Measurements from ENCODE around the gene F10. TPM values are rescaled to one million over a fixed set of nuclear protein-coding genes. Genes with fewer than 3 reads are reported as not detected.
"Not testable (repeated sequence)": the region's sequence is repeated elsewhere in the genome, so short reads cannot be mapped to it uniquely, and the experiment has no call there.

F10 gene
- total RNA-seq, 1 experiment from 2014 or later, result 4.8 TPM

DNA sequence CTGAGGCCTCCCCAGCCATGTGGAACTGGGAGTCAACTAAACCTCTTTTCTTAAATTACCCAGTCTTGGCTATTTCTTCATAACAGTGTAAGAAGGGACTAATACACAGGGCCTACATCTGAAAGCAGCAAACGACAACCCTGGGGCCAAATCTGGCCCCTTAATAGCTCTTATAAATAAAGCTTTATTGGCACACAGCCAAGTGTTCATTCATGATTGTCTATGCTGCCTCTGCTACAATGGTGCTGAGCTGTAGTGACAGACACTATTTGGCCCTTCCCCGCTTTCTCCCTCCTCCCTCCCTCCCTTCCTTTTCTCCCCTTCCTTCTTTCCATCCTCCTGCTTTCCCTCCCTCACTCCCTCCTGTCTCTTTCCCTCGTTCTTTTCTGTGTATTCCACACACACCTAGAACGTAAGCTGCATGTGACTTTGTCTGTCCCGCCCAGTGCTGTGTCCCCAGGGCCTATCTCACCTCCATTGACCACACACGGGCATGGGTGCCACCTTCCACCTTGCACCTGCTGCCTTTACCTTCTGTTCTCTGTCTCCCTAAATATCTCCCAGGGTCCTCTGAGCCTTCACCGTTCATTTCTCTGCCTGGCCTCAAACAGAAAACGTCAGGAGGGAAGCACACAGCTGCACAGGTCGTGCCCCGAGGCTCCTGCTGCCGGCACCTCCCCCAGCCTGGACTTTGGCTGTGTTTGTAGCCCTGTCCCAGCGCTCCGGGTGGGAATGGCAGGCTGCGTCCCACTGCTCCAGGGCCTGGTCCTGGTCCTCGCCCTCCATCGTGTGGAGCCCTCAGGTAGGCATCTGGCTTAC is 35.5 kb downstream of the F10 start, which contains the start of gene PROZ:
PROZ (plus strand) TSS at position 720 of the 819 bp plus-strand sequence; CDS start at position 733, 13 bp downstream.
- H3K4me3 ChIP-seq, result no peak within 1 kb of the TSS
- no peak within 1 kb of the TSS for H3K27ac ChIP-seq
- no peak for DNase-seq (ENCODE audit: low read depth in 1 of 2, low spot score in 2 of 2)
- peaks cover 11% of the 10 kb centered on the region for H3K4me1 ChIP-seq (replicated peaks)
- H3K36me3 ChIP-seq, result no peaks in the 10 kb centered on the region
- no peaks in the 10 kb centered on the region for H3K27me3 ChIP-seq (replicated peaks)
- H3K9me3 ChIP-seq (replicated peaks), result no peaks in the 10 kb centered on the region

GRCh38 chr13:113158946-113159345 is 36.3 kb downstream of the F10 start:
- Histone ChIP-seq H3K36me3 (no peaks in the 10 kb centered on the region), H3K9me3 (replicated peaks) (no peaks in the 10 kb centered on the region)
- no peak for DNase-seq (ENCODE audit: low read depth in 1 of 2, low spot score in 2 of 2)

GRCh38 chr13:113159701-113160100 is 37.1 kb downstream of the F10 start:
- no peak for DNase-seq (ENCODE audit: low read depth in 1 of 2, low spot score in 2 of 2)
- Histone ChIP-seq H3K4me1 (replicated peaks) (peaks cover 1% of the 10 kb centered on the region), H3K4me3 (no peak overlapping the region), H3K27ac (no peak overlapping the region), H3K36me3 (no peaks in the 10 kb centered on the region), H3K9me3 (replicated peaks) (no peaks in the 10 kb centered on the region), H3K27me3 (replicated peaks) (no peaks in the 10 kb centered on the region)

More at GRCh38 chr13:113158946-113159345, 36.3 kb downstream of the F10 start:
- H3K27ac ChIP-seq, result no peak overlapping the region
- peaks cover 5% of the 10 kb centered on the region for H3K4me1 ChIP-seq (replicated peaks)
- H3K4me3 ChIP-seq, result no peak overlapping the region
- H3K27me3 ChIP-seq (replicated peaks), result no peaks in the 10 kb centered on the region

DNA sequence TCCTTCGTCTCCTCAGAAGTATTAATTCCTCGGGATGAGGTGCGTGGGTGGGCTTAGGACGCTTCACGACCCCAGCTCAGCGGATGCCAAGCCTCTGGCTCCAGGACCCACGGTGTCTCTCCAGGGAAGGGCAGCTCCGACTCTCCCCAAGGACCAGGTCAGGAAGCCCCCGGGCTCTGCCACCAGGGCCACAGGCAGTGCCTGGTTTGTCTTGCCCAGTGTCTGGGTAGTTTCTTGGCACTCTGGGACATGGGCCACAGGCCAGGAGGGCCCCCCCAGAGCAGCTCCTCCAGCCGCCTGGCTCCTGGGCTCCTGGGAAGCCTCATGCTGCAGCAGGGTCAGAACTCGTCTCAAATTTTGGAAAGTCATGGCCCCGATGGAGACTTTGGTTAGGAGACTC is 38.4 kb downstream of the F10 start:
- Histone ChIP-seq H3K27ac (no peak overlapping the region), H3K36me3 (no peaks in the 10 kb centered on the region), H3K4me1 (replicated peaks) (peaks cover 14% of the 10 kb centered on the region)

DNA sequence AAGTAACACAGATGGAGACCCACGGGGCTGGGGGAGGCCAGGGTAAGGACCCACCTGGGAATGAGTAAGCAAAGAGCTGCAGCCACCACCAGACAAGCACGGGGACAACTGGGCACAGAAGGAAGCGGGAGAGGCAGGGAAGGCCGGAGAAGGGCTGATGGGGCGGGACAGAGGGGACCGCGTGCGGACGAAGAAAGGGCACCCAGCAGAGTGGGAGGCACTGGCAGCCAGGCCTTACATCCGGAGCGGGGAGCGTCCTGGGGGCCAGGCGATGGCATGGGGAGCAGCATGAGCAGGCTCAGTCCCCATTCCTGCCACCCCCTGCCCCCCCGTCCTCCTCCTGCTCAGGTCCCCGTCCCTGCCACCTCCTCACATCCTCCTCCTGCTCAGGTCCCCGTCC is 38.8 kb downstream of the F10 start:
- DNase-seq (ENCODE audit: low read depth in 1 of 2, low spot score in 2 of 2), result no peak
- Histone ChIP-seq H3K27me3 (replicated peaks) (no peaks in the 10 kb centered on the region), H3K9me3 (replicated peaks) (no peaks in the 10 kb centered on the region), H3K36me3 (no peaks in the 10 kb centered on the region; the same call in 1 of the 2 replicates), H3K4me3 (no peak overlapping the region), H3K4me1 (replicated peaks) (peaks cover 18% of the 10 kb centered on the region), H3K27ac (no peak overlapping the region)

More for the DNA sequence above, 38.4 kb downstream of the F10 start:
- Histone ChIP-seq H3K4me3 (no peak overlapping the region), H3K27me3 (replicated peaks) (no peaks in the 10 kb centered on the region), H3K9me3 (replicated peaks) (no peaks in the 10 kb centered on the region)
- no peak for DNase-seq (ENCODE audit: low read depth in 1 of 2, low spot score in 2 of 2)

- DNase-seq (ENCODE audit: low read depth in 1 of 2, low spot score in 2 of 2); H3K36me3 ChIP-seq; H3K4me3 ChIP-seq; H3K27ac ChIP-seq; H3K9me3 ChIP-seq (replicated peaks); H3K27me3 ChIP-seq (replicated peaks): not testable (repeated sequence)
- H3K4me1 ChIP-seq (replicated peaks), result peaks cover 22% of the 10 kb centered on the region
Measured at GRCh38 chr13:113161975-113162374, 39.4 kb downstream of the F10 start.

GRCh38 chr13:113162783-113163685 is 40.4 kb downstream of the F10 start:
- peaks cover 15% of the 10 kb centered on the region for H3K36me3 ChIP-seq
- no peaks in the 10 kb centered on the region for H3K27me3 ChIP-seq (replicated peaks)
- DNase-seq (ENCODE audit: low read depth in 1 of 2, low spot score in 2 of 2), result no peak
- H3K9me3 ChIP-seq (replicated peaks), result no peaks in the 10 kb centered on the region
- no peak overlapping the region for H3K4me3 ChIP-seq
- H3K4me1 ChIP-seq (replicated peaks), result peaks cover 22% of the 10 kb centered on the region
- H3K27ac ChIP-seq, result no peak overlapping the region

- peaks cover 30% of the 10 kb centered on the region for H3K36me3 ChIP-seq
- peaks cover 22% of the 10 kb centered on the region for H3K4me1 ChIP-seq (replicated peaks)
- H3K4me3 ChIP-seq, result no peak overlapping the region
- DNase-seq (ENCODE audit: low read depth in 1 of 2, low spot score in 2 of 2), result no peak
- no peaks in the 10 kb centered on the region for H3K9me3 ChIP-seq (replicated peaks)
- H3K27me3 ChIP-seq (replicated peaks), result no peaks in the 10 kb centered on the region
- H3K27ac ChIP-seq, result no peak overlapping the region
Measured at GRCh38 chr13:113164492-113164891, 41.9 kb downstream of the F10 start.

DNA sequence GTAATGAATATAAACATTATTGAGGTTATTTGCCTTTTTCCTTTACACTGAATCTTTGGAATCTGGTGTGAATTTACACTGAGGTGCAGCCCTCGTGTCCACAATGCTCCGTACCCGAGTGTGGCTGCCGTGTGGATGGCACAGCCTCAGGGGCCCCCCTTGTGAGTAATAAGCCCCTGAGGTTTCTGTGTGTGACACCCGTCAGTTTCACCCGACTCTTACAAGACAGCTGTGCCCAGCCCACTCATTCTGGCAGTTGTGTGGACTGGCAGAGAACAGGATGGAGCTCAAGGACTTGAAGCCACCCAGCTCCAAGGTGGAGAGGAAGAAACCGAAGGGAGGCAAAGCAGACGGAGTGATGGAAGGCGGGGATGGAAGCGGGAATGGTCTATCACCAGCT is 43.7 kb downstream of the F10 start:
- DNase-seq (ENCODE audit: low read depth in 1 of 2, low spot score in 2 of 2), result peak in 1 of 2 experiments; percentile 31
- Histone ChIP-seq H3K4me3 (no peak overlapping the region), H3K27me3 (replicated peaks) (no peaks in the 10 kb centered on the region), H3K4me1 (replicated peaks) (peaks cover 22% of the 10 kb centered on the region), H3K36me3 (peaks cover 38% of the 10 kb centered on the region), H3K27ac (peak overlapping the region; percentile 43), H3K9me3 (replicated peaks) (no peaks in the 10 kb centered on the region)

GRCh38 chr13:113166681-113167080 is 44.1 kb downstream of the F10 start:
- no peaks in the 10 kb centered on the region for H3K9me3 ChIP-seq (replicated peaks)
- H3K36me3 ChIP-seq, result peaks cover 42% of the 10 kb centered on the region
- H3K27ac ChIP-seq, result peak overlapping the region; percentile 43
- no peaks in the 10 kb centered on the region for H3K27me3 ChIP-seq (replicated peaks)
- H3K4me3 ChIP-seq, result no peak overlapping the region
- no peak for DNase-seq (ENCODE audit: low read depth in 1 of 2, low spot score in 2 of 2)
- peaks cover 22% of the 10 kb centered on the region for H3K4me1 ChIP-seq (replicated peaks)

- Histone ChIP-seq H3K4me1 (replicated peaks) (peaks cover 22% of the 10 kb centered on the region), H3K36me3 (peaks cover 47% of the 10 kb centered on the region), H3K4me3 (no peak overlapping the region), H3K9me3 (replicated peaks) (no peaks in the 10 kb centered on the region), H3K27me3 (replicated peaks) (no peaks in the 10 kb centered on the region), H3K27ac (no peak overlapping the region)
- no peak for DNase-seq (ENCODE audit: low read depth in 1 of 2, low spot score in 2 of 2)
Measured at GRCh38 chr13:113167155-113167554, 44.6 kb downstream of the F10 start.

- peaks cover 22% of the 10 kb centered on the region for H3K4me1 ChIP-seq (replicated peaks)
- H3K36me3 ChIP-seq, result peaks cover 51% of the 10 kb centered on the region
- no peaks in the 10 kb centered on the region for H3K9me3 ChIP-seq (replicated peaks)
- no peak overlapping the region for H3K4me3 ChIP-seq
- H3K27ac ChIP-seq, result no peak overlapping the region
- no peak for DNase-seq (ENCODE audit: low read depth in 1 of 2, low spot score in 2 of 2)
- no peaks in the 10 kb centered on the region for H3K27me3 ChIP-seq (replicated peaks)
Measured at GRCh38 chr13:113167575-113167974, 45.0 kb downstream of the F10 start.

DNA sequence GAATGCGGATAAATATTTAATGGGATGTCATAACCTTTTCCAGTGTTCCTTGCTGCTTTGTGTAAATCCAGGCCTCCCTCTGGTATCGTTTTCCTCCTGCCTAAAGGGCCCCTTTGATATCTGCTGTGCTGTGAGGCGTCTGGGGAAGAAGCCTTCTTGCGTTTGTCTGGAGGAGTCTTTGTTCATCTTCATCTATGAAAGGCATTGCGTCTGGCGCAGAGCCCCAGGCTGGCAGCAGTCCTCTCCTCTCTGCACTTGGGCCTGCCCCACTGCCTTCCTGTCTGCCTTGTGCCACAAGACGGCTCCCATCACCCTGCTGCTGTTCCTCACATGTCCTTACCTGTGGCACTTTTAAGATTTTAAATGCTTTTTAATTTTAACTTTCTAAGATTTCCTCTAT is 45.6 kb downstream of the F10 start:
- H3K4me3 ChIP-seq, result no peak overlapping the region
- DNase-seq (ENCODE audit: low read depth in 1 of 2, low spot score in 2 of 2), result no peak
- no peaks in the 10 kb centered on the region for H3K9me3 ChIP-seq (replicated peaks)
- no peak overlapping the region for H3K27ac ChIP-seq
- peaks cover 22% of the 10 kb centered on the region for H3K4me1 ChIP-seq (replicated peaks)
- H3K27me3 ChIP-seq (replicated peaks), result no peaks in the 10 kb centered on the region
- peaks cover 56% of the 10 kb centered on the region for H3K36me3 ChIP-seq

Data from SJSA1 (cell line).